ENCODE results near the gene MAP2K3.
A peak's percentile ranks its signal among the peaks of the same experiment; 100 is the strongest.

MAP2K3 gene

DNA sequence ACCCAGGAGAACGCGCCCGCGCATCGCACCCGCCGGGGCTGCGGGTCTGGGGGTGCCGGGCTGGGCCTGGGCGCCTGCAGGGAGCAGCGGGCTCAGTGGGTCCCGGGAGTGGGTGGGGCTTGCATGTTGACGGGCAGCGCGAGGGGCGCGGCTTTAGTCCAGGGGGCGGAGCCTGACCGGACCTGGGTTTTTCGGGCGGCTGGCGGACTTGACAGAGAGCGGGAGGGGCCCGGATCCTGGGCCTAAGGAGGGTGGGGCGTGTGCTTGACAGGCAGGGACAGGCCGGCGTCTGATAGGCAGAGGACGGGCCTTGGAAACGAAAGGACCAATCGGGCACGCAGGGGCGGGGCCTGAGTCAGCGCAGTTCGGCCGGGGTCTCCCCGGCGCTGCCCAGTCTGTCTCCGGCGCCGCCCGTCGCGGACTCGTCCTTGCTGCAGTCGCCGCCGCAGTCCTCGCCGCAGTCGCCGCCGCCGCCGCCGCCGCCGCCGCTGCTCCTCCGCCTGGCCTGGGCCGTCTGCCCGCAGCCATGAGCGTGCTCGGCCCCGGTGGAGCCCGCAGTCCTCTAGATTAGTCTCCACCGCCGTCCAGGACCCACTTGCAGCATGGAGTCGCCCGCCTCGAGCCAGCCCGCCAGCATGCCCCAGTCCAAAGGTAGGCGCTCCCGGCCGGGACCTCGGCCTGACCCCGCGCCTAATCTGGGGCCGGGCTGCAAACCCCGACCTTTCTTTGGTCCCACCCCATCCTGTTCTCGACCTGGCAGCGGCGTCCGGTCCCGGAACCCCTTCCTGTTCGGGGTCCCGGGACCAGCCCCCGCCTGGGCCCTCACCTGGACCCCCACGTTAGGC is at the start of gene MAP2K3:
Gene MAP2K3, plus strand, starts transcription at position 393 of the 845 bp plus-strand sequence. Its CDS starts 210 bp downstream, at position 603.
- peak; percentile 94 for DNase-seq (ENCODE audit: low read depth in 2 of 2)

DNA sequence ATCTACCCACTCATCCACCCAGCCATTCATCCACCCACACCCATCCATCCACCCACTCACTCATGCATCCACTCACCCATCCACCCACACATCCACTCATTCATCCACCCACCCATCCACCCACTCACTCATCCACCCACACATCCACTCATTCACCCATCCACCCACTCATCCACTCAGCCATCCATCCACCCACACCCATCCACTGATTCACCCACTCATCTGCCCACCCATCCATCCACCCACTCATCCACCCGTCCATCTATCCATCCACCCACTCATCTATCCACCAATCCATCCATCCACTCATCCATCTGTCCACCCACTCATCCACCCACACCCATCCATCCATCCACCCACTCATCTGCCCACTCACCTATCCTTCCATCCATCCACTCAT is 48.6 kb upstream of the MAP2K3 start:
- DNase-seq (ENCODE audit: low read depth in 2 of 2) = no peak

DNA sequence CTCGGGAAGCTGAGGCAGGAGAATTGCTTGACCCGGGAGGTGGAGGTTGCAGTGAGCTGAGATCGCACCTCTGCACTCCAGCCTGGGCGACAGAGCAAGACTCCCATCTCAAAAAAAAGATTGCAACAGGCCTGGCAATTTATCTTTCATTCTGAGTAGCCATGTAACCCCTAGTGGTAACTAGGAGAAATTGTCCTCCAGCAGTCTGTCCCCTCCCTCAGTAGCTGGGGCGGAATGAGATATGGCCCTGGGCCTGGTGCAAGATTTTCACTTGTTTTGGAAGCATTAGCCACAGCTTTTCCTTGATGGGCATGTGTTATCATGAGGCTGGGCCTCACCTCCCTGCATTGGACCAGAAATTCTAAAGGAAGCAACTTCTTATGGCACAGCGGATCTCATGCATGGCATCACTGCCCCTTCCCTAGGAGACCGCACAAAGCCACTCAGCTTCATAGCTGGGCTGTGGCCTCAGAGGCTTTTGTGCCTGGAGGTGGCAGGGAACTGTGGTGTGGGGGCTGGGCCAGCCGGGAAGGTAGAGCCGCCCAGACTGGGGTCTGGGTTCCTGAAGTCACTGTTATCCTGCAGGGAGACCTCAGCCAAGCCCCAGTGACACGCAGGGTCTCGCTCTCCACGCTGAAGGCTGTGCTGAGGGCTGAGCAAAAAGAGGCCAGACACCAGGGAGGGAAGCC is 44.7 kb upstream of the MAP2K3 start:
- DNase-seq (ENCODE audit: low read depth in 2 of 2) = no peak

DNA sequence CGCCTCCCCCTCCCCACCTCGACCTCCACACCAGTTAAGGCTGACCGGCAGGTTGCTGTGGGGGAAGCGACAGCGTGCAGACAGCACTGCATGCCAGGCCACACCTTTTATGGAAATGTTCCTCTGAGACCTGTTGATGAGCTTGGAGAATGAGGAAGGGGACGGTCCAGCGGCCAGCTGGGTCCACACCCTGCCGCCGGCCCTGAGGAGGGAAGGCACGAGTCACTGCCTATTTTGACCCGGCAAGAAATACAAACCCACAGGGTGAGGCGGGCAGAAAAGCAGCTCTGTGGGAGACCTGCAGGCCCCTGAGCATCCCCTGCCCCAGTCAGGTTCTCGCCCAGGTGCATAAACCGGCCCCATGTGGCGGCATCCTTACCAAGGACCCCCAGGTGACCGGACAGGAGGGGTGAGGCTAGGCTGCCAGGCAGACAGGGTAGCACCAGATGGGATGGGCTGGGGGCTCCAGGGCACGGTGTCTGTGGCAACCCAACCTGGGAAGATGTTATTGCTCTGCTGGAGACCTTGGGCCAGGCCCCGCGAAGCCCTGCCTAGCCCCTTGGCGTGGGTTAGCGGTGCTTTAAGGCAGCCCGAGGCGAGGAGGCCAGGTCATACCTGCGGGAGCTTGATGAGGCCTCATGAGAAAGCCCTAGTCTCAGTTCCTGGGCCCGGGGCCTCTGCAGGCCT is 44.0 kb upstream of the MAP2K3 start:
- no peak for DNase-seq (ENCODE audit: low read depth in 2 of 2)

DNA sequence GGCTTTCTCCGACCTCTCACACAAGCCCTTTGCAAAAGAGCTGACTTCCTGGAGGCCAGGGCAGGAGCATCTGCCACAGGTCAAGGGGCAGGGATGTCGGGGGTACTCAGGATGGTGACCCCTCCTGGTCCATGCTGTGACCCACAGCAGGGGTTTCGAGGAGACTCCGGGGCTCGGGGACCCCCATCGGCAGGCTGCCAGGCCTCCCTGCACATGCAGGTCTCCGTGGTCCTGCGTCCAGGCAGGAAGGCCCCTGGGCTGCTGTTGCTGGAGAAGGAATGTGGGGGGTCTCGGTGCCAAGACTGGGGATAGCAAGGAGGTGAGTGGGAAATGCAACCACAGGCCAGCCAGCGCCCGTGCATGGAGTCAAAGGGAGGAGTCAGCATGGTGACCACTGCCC is 42.9 kb upstream of the MAP2K3 start:
- DNase-seq (ENCODE audit: low read depth in 2 of 2) = no peak

DNA sequence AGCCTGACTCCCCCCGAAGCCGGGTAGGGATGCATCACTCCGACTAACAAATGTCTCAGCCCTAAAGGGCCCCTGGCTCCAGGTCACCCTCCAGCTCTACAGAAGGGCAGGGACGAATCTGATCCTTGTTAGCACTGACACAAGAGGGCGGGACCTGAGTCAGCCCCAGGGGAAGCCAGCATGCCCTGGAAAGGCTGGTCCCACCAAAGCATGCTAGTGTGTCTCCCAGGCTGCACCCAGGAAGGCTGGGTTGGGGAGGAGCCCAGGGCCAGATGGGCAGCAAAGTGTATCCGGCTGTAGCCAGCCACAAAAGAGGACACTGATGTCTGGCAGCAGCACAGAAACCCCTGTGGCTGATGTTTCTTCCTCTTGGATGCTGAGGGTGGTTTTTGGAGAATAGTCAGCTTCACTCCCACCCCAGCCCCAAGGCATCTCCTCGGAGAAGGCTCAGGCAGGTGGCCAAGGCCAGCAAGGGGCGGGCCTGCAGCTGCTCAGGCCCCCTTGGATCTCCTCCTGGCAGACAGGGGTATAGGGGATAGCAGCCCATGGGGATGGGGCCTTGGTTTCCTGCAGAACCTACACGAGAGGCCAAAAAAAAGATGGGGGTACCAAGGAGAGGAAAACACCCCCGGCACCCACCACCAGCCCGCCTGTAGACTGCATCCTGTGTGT is 42.3 kb upstream of the MAP2K3 start:
- no peak for DNase-seq (ENCODE audit: low read depth in 2 of 2)

DNA sequence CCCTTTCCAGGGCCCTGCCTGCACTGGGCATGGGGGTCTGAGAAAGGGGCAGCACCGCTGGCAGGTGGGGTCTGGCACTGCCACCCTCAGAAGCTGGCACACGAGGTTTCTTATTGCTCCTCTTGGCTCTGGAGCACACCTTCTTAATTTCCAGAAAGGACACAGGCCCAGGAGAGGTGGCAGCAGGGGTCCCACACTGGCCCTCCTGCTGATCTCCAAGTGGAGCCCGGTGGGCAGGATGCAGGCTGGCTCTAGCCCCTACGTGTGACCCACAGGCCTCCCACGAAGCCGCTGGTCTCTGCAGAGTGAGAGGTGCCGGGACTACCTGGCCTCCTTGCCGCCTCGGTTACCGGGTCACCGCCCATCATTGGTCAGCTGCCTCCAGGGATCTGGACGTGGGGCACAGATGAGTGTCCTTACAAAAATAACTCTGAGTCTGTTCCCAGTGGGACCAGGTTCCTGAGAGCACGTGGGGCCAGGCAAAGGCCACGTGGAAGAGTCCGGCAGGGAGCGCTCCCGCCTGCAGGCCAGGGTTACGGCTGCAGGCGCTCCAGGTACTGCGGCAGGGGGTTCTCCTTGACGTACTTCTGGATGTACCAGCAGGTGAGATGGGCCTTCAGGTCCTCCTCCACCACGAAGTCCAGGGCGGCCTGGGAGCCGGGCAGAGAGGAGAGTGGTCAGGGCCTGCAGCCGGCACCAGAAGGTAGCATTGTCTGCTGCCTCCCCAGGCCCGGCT is 41.6 kb upstream of the MAP2K3 start:
- DNase-seq (ENCODE audit: low read depth in 2 of 2) = no peak

DNA sequence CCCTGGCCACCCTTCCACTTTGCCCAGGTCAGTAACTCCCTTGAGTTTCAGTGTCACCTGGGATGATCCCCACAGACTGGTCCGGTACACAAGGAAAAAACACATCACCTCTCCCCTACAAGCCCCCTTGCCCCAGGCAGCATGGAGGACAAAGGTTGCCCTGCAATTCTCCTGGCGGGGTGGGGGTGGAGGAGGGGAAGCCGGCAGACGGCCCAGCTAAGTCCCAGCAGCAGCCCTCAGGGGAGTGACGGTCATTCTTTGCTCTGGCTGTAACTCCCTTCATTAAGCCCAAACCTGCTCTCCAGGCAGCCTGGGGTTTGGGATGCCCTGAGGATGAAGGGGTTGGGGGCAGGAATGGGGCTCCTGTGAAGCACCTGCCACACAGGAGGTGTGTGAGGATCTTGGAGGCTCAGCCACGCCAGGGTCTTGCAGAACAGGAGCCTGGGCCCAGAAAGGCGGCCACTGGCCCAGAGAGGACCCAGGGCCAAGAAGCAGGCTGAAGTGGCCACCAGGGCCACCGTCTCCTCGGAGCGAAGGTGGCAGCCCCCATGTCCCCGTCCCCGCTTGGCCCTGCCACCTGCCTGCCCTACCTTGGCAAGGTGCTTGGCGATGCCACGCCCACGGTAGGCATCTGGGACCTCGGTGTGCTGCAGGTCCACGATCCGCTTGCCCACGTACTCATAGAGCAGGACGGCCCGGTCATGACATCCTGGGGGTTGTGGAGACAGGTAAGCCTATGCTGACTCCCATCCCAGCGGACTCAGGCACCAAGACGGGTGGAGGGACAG is 40.8 kb upstream of the MAP2K3 start:
- no peak for DNase-seq (ENCODE audit: low read depth in 2 of 2)

DNA sequence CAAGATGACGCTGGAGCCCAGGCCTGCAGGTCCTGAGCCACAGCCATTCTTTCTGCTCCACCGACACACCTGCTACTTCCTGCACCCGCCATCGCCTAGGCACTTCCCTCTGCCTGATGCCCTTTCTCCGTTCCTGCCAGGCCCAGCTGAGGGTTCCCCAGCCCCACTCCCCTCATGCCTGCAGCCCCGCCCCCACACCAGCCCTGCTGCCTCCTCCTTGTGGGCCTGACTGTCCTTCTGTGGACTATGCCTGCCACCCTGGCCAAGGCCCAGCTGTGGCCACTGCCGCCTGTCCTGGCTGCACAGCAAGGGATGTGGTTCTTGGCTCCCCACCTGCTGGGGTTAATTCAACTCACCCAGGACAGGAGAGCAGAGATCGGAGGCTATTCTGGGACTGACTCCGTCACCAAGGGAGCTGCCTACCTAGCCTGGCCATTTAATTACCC is 38.8 kb upstream of the MAP2K3 start:
- no peak for DNase-seq (ENCODE audit: low read depth in 2 of 2)

DNA sequence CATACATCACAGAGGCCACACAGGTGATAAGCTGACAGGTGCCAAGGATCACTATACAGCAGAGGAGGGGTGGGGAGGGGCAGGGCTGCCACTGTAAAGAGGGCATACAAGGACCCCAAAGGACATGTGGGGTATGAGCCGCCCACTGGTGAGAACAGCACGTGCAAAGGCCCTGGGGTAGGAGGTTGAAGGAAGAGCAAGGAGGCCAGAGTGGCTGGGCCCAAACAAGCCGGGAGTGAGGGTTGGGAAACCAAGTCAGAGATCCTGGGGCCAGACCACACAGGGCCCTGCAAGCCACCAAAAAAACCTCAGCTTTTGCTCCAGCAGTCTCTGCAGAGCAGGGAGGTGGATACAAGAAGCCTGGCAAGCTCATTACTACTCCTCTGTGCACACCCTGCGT is 37.8 kb upstream of the MAP2K3 start:
- no peak for DNase-seq (ENCODE audit: low read depth in 2 of 2)

DNA sequence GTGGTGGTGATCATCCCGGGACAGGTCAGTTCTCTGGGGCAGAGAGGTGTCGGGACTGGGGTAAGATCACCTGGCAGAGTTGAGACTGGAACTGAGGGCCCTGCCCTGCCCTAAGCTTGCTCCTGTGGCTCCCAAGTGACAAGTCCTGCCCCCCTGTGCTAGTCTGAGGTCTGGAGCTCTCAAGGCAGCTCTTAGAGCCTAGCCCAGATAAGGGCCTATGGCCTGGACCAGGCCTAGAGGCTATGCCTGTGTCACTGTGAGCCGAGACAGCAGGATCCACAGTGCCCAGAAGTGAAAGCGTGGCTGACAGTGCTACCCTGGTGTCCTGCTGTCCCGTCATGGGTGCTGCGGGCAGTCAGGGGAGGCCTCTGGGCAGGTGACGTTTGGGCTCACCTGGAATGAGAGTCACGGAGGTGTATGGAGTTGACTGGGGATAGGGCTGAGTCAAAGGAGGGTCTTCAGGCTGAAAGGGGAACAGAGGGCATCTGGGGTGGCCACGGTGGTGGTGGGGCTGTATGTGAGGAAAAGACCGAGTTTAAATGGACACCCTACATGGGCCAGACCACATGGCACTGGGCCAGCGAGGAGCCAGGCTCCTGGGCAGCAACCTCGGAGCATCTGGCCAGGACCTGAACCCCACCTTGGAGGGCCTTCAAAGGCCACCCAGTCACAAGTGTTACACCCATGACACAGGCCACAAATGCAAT is 36.8 kb upstream of the MAP2K3 start:
- no peak for DNase-seq (ENCODE audit: low read depth in 2 of 2)

DNA sequence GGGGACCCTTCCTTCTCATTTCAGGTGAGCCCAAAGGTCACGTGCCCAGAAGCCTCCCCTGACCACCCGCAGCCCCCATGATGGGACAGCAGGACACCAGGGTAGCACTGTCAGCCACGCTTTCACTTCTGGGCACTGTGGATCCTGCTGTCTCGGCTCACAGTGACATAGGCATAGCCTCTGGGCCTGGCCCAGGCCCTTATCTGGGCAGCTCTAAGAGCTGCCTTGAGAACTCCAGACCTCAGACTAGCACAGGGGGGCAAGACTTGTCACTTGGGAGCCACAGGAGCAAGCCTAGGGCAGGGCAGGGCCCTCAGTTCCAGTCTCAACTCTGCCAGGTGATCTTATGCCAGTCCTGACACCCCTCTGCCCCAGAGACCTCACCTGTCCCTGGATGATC is 36.0 kb upstream of the MAP2K3 start:
- DNase-seq (ENCODE audit: low read depth in 2 of 2) = no peak

DNA sequence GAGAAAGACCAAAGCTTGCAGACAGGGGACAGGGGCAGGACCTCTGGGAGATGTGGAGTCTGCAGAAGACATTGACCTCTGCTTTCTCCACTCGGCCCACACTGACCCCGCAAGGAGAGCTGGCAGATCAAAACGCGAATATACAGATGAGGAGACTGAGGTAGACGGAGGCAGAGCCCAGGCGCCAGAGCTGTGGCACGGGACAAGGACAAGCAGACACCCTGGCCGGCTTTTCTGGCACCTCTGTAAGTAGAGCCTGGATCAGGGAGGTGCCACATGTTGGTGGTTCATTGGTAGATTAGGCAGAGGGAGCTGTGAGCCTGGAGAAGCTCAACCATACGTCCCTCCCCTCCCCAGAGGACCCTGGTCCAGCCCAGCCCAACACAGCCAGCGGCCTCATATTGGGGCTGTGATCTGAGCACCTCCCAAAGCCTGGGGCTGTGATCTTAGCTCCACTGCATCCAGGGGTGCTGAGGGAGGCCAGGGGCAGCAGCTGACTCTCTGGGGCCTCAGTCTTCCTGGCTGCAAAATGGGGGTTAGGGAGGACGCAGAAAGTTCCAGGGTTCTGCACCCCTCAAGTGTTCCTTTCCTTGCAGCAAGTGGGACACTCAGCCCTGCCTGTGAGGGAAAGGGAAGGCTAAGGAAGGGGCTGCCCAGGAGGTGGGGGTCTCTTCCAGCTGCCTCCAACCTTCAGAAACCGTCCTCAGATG is 35.3 kb upstream of the MAP2K3 start:
- DNase-seq (ENCODE audit: low read depth in 2 of 2) = no peak

DNA sequence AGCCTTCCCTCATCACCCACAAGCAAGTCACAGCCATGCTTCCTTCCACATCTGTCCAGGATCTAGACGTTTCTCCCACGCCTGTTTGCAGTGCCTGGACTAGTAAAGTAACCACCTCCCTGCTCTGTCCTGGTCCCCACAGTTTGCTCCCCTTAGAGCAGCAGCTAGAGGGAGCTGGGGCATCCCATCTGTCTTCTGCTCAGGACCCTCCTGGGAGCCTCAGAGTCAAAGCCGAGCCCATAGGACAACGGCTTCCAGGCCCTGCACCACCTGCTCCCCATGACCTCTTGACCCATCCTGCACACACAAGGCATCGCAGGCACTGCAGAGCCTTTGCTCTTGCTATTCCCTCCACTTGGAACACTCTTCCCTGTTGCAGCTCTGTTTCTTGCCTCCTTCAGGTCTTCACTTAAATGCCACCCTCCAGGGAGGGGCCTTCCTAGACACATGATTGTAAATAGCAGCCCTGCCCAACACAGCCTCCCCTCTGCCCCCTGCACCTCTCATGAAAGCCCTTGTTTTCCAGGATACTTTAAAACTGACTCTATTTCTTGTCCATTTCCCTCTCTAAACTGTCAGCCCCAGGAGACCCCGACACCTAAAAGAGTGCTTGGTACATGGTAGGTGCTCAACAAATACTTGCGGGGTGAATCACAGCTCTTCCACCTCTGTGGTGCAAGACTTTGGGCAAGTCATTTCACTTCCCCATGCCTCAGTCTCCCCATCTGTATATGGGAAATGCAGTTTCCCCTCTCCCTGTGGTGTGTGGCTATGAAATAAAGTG is 34.4 kb upstream of the MAP2K3 start:
- no peak for DNase-seq (ENCODE audit: low read depth in 2 of 2)

DNA sequence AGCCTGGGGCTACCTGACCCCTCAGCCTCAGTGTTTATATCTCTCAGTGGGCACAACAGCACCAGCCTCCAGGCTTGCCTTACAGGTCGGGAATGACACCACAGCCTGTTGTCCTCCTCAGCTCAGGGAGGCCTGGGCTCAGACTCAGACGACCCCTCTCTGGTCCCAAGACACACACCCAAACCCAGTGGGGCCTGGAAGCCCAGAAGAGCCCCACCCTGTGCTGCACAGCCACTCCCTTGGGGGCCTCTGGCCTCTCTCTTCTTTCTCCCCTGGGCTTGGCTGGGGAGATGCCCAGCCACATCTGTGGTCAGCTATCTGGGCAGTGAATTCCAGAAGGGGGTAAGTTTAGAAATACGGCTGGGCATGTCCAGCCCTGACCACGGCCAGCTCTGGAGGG is 33.7 kb upstream of the MAP2K3 start:
- DNase-seq (ENCODE audit: low read depth in 2 of 2) = no peak

DNA sequence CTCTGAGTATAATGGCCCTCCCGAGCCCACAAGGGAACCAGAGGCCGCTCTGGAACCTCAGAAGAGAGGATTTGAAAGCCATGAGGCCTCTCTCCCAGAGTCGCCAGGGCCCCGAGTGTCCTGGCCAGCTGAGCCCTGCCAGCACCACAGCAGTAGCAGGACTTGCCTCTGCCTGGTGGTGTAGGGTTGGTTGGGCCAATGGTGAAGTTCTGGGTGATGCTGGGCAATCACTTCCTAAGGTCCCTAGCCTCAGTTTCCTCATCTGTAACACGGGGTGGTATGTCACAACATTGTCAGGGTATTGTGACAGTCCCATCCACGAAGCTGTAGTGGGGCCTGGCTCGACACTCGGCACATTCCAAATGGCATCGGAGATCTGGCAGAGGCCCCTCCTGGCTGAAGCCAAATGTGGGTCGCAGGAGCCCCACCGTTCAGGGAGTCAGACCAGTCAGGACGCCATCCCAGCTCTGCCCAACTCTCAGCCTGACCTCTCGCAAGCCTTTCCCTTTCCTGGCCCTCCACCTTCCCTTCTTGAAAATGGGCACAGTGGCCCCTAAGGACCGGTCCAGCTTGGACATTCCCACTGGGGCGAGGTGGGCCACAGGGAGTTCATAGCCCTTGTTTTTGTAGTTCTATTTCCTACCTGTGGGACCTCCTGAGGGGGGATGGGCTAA is 33.0 kb upstream of the MAP2K3 start:
- no peak for DNase-seq (ENCODE audit: low read depth in 2 of 2)

DNA sequence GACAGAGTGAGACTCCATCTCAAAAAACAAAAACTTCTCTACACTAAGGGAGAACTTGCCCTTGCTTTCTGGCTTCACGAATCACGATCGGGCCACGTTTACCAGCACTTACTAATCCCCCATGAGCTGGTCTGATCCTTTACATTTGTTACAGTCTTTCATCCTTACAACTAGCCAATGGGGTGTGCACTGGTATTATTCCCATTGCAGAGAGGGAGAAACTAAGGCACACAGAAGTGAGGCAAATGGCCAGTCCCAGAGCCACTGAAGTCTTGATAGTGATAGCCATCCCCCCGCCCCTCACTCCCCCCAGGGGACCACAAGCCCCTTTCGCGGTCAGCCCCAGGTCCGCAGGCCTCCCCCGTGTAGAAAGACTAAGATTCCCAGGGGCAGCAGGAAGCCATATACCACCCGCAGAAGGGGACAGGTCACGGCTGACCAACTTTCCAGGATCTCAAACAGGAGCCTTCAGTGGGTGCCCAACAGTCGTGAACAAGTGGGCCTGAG is 32.2 kb upstream of the MAP2K3 start:
- no peak for DNase-seq (ENCODE audit: low read depth in 2 of 2)

Measured in activated CD8-positive, alpha-beta memory T cell treated with anti-CD3 and anti-CD28 coated beads for 4 hours (primary cell).